Measurements from ENCODE around the gene MT2A. TPM values are rescaled to one million over a fixed set of nuclear protein-coding genes. Genes with fewer than 3 reads are reported as not detected.

MT2A gene
- total and polyA plus RNA-seq, 10 of the 15 experiments (the other 5 are each of a cell fraction or from before 2014, with no cell fraction given) = 7.3 to 271 (median 53.5) TPM

DNA sequence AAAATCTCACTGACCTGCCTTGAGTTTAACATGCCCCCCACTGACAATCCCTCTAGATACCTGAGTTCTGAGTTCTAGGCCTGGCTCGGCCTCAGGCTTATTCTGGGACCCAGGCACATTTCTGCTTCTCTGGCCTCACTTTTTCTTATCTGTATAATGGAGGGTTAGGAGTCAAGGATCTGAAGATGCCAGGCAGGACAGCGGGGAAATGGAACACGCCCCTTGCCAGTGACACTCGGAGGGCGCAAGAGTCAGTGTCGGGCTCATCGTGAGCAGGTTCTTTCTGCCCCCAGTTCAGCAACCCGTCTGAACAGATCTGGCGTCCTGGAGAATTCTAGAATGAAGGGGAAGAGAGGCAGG lies 19.6 kb upstream of the MT2A start:
- Histone ChIP-seq H3K4me1 (ENCODE audit: control insufficient read depth, insufficient read depth, low read length) (no peaks in the 10 kb centered on the region; the same call in 1 of the 2 replicates), H3K79me2 (ENCODE audit: control insufficient read depth, insufficient read depth, low read length) (no peaks in the 10 kb centered on the region), H2AFZ (ENCODE audit: control insufficient read depth, low read depth, low read length) (no peak overlapping the region), H3K27ac (ENCODE audit: control insufficient read depth, insufficient read depth) (no peak overlapping the region), H3K9me3 (replicated peaks; ENCODE audit: control insufficient read depth, insufficient read depth, low read length) (peaks cover 3% of the 10 kb centered on the region; the same call in 2 of the 3 replicates), H3K9ac (ENCODE audit: control insufficient read depth, insufficient read depth, low read length) (no peak overlapping the region), H3K27me3 (replicated peaks in 1 of 2; ENCODE audit: control insufficient read depth in 2 of 2, insufficient read depth in 2 of 2, low read length in 1 of 2) (peaks cover 9 to 13% of the 10 kb centered on the region in 2 experiments), H3K4me3 (no peak overlapping the region), H3K36me3 (ENCODE audit: control insufficient read depth in 2 of 2, insufficient read depth in 2 of 2, low read length in 1 of 2) (no peaks in the 10 kb centered on the region), H4K20me1 (ENCODE audit: control insufficient read depth, insufficient read depth) (no peaks in the 10 kb centered on the region), H3K4me2 (ENCODE audit: control insufficient read depth, insufficient read depth) (no peak overlapping the region)
- ChIA-PET CTCF (no interaction called here), POLR2A (no interaction called here), SMC1A (ENCODE audit: uncharacterized antibody, unreplicated experiment) (interaction anchor here (1.0 kb wide), 1 partner anchor 18 kb away, joined by 3 read pairs; no protein-coding TSS in a partner anchor), RAD21 (ENCODE audit: unreplicated experiment) (no interaction called here)
- DNase-seq (ENCODE audit: low read depth, low spot score) (no peak), ATAC-seq (no peak), FAIRE-seq (no peak)
- no TSS peak for BruUV-seq (replicated peaks)
- intact Hi-C loops (cut with micrococcal nuclease; ENCODE audit: unreplicated experiment) = no loop called here
- 83% methylated on average over 9 of the region's 9 CpGs for WGBS (ENCODE audit: insufficient coverage, insufficient replicate concordance, low lambda C conversion rate, missing lambda C conversion rate)
- in situ Hi-C loops (cut with MboI) = no loop called here
- TF ChIP-seq HDAC6 (IDR thresholded peaks at IDR 0.05; ENCODE audit: unreplicated experiment) (no peak), BRCA1 (IDR thresholded peaks at IDR 0.05; ENCODE audit: low read depth, low read length) (no peak), IRF4 (IDR thresholded peaks at IDR 0.05; ENCODE audit: low read depth, low read length) (no peak), RELB (IDR thresholded peaks at IDR 0.05; ENCODE audit: low read depth) (no peak), ZSCAN29 (IDR thresholded peaks at IDR 0.05) (no peak), GABPA (IDR thresholded peaks at IDR 0.05; ENCODE audit: low read depth) (no peak), HDAC2 (IDR thresholded peaks at IDR 0.05) (no peak), SUPT20H (IDR thresholded peaks at IDR 0.05; ENCODE audit: borderline replicate concordance, control insufficient read depth, low read depth, low read length) (no peak), MYC (IDR thresholded peaks at IDR 0.05; ENCODE audit: insufficient read depth, insufficient read length, insufficient replicate concordance, low read length, severe bottlenecking) (no peak), ZNF217 (IDR thresholded peaks at IDR 0.05) (no peak), CBFB (IDR thresholded peaks at IDR 0.05; ENCODE audit: low read depth) (no peak), REST (IDR thresholded peaks at IDR 0.05; ENCODE audit: low read depth, low read length) (no peak)
- TF ChIP-seq, protein P1, sequence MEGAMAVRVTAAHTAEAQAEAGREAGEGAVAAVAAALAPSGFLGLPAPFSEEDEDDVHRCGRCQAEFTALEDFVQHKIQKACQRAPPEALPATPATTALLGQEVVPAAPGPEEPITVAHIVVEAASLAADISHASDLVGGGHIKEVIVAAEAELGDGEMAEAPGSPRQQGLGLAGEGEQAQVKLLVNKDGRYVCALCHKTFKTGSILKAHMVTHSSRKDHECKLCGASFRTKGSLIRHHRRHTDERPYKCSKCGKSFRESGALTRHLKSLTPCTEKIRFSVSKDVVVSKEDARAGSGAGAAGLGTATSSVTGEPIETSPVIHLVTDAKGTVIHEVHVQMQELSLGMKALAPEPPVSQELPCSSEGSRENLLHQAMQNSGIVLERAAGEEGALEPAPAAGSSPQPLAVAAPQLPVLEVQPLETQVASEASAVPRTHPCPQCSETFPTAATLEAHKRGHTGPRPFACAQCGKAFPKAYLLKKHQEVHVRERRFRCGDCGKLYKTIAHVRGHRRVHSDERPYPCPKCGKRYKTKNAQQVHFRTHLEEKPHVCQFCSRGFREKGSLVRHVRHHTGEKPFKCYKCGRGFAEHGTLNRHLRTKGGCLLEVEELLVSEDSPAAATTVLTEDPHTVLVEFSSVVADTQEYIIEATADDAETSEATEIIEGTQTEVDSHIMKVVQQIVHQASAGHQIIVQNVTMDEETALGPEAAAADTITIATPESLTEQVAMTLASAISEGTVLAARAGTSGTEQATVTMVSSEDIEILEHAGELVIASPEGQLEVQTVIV (IDR thresholded peaks at IDR 0.05; ENCODE audit: borderline replicate concordance, partially characterized antibody) = no peak
- TF ChIP-seq, protein P2, sequence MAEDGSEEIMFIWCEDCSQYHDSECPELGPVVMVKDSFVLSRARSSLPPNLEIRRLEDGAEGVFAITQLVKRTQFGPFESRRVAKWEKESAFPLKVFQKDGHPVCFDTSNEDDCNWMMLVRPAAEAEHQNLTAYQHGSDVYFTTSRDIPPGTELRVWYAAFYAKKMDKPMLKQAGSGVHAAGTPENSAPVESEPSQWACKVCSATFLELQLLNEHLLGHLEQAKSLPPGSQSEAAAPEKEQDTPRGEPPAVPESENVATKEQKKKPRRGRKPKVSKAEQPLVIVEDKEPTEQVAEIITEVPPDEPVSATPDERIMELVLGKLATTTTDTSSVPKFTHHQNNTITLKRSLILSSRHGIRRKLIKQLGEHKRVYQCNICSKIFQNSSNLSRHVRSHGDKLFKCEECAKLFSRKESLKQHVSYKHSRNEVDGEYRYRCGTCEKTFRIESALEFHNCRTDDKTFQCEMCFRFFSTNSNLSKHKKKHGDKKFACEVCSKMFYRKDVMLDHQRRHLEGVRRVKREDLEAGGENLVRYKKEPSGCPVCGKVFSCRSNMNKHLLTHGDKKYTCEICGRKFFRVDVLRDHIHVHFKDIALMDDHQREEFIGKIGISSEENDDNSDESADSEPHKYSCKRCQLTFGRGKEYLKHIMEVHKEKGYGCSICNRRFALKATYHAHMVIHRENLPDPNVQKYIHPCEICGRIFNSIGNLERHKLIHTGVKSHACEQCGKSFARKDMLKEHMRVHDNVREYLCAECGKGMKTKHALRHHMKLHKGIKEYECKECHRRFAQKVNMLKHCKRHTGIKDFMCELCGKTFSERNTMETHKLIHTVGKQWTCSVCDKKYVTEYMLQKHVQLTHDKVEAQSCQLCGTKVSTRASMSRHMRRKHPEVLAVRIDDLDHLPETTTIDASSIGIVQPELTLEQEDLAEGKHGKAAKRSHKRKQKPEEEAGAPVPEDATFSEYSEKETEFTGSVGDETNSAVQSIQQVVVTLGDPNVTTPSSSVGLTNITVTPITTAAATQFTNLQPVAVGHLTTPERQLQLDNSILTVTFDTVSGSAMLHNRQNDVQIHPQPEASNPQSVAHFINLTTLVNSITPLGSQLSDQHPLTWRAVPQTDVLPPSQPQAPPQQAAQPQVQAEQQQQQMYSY (CRISPR knock-in tag; IDR thresholded peaks at IDR 0.05) = no peak

All from GM12878 (cell line).